Measurements from ENCODE around the gene OGFR.

OGFR gene

DNA sequence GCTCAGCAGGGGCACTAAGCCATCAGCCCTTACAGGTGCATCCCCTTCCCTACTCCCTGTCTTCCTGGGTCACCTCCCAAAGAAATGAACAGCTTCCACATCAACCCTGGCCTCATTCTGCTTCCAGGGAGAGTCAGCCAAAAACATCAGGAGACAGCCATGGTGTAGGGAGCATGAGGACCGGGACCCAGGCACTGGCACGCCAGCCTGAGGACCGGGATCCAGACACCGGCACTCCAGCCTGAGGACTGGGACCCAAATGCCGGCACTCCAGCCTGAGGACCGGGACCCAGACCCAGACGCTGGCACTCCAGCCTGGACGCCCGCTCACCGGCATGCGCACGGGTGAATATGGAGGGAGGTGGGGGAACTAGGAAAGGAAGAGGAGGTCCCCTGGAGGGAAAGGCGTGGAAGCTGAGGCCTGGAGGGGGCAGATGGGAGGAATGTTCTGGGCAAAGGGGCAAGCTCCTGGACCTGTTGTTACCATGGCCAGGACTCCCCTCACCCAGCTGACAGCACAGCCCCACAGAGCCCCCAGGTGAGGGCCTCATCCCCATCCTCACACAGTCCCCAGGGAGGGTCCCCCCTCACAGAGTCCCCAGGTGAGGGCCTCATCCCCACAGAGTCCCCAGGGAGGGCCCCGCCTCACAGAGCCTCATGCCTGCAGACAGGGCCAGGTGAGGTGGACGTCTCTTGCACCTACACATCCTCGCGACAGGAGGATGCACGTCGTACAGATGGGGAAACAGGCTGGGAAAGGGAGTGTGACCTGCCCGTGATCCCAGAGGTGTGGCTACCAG is 34.3 kb upstream of the OGFR start:
- DNase-seq, result no peak

DNA sequence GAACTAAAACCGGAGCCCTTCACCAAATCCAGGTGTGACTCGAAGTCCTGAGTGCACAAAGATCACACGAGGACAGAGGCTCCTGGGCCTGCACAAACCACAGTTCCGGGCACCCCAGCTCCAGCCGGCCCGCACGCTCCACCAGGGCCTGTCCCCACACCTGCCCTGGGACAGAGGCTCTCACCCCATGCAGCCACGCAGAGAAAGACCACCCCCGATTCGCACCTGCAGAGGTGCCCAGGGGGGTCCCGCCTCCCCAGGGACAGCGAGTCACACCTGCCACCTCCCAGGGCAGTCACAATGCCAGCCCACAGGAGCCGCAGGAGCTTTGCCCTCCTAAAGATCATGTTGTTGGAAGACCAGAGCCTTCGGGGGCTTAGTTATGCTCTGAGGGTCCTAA is 33.7 kb upstream of the OGFR start:
- DNase-seq, result no peak

DNA sequence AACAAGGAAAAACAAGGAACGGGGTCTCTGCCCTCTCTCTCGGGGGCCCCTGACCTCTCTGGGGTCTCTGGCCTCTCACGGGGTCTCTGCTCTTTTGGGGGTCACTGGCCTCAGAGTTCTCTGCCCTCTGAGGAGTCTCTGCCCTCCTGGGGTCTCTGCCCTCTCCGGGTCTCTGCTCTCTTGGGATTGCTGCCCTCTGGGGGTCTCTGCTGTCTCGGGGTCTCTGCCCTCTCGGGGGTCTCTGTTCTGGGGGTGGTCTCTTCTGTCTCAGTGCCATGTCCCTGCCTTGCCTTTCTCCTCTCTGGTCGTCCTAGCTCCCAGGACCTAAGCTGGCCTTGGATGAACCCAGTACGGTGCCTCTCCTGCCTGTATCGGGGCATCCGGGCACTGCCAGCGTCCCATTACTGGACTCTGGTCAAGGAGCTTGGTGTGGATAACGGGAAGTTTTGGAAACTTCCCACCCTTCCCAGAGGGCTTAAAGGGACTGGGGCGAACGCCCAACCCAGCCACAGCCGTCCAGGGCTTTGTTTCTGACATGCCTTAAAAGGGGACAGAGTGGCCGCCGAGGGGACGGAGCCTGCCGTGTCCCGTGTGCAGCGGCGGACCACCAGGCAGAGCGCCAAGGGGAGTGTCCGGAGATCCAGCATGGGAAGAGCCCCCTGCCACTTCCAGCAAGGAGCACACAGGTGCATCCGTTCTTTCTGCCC is 33.1 kb upstream of the OGFR start:
- DNase-seq, result no peak

DNA sequence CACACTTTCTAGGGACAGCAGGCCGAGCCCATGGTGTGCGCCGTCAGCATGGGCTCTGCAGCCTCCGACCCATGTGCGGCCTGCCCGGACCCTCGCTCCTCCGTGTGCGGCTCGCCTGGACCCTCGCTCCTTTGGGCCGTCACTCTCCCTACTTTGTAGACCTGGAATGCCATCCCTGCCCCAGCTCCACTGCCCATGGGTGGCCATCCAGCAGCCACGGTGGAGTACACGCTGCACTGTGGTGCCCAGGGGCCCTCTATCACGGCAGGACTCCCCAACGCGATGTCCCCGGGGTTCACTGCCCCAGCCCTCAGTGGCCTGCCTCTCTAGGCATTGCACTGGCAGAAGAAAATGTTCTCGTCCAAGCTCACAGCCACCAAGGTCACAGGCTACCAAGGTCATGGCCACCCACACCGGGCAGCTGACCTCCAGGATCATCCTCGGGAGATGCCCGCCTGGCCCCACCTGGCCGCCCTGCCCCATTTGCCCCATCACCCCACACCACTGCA is 32.5 kb upstream of the OGFR start:
- DNase-seq, result no peak

DNA sequence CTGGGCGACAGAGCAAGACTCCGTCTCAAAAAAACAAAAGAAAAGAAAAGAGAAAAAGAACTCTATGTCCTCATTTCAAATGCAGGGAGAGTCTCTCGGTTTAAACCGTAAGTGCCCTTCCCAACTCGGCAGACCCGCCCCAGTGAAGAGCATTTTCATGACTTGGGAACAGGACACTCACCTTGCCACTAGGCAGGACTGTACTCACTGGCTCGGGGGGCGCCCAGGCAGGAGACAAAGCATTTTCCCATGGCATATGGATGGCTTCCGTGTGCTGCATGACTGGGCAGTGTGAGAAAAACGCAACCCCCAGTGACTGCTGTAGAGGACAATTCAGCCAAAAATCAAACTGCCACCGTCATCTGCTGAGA is 32.0 kb upstream of the OGFR start:
- no peak for DNase-seq

DNA sequence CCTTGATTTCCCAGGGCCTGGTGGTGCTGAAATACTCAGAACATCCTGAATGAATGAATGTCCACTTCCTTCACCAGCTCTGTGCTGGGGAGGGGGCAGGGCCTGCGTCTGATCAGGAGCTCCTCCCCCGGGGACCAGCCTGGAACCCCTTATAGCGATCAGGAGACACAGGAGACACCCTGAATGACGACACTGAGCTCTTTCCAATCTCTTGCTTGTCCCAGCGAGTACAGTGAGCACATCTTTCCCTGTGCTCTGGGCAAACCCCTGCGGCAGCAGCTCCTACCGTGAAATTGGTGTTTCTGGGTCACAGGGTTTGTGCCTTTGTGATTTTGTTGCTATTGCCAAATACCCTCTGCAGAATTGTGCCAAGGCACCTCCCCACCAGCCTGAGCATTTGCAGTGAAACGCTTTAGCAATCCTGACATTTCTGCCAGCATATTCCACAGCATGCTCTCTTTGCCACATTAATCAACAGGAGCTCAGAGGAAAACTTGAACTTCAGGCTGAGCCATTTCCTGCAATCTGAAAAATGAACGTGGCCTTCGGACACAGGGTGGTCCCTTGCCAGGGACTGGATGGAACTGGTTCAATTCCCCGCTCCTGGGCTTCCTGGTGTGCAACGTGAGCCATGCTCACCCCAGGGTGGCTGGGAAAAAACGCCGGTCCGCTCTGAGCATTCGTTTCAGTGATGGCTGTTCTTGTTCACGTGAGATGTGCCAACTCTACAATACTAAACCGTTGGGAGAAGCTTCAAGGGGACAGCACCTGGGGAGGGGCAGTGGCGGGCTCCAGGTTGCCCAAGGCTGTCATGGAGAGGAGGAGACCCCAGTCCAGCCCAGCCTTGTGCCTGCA is 31.4 kb upstream of the OGFR start:
- DNase-seq, result no peak

DNA sequence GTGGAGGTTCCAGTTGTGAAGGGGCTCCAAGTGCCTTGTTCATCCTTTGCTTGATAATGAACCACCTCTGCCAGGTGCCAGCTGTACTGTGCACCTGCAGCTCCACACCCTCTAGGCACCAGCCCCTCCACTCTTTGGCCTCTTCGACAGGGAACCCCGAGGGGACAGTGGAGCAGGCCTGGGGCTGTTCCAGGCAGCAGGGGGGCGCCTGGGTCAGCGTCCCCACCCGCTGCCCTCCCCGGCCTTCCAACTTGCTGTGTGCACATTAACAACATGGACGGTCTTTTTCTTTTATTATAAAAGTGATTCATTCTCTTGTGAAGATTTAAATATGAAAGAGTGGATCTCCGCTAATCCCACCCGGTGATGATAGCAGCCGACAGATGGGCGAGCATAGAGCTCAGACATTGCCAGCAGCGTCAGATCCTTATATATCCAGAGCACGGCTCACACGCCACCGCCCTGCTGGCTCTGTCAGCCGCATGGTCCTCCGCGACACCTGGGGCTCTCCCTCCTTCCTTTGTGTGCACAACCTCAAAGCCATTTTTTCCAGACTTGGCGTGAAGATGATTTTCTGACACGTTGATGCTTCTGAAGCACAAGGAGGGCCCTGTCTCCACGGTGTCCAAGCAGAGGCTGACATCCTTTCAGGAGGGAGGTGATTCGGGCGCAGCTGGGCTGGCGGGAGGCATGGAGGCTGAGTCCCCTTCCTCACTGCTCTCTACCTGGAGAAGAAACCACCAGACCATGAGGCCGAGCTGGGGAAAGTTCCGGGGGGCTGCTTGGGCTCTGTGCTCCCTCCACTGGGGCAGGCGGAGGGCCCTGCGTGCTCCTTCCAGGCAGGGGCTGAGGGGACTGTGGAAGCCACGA is 30.6 kb upstream of the OGFR start:
- DNase-seq, result no peak

DNA sequence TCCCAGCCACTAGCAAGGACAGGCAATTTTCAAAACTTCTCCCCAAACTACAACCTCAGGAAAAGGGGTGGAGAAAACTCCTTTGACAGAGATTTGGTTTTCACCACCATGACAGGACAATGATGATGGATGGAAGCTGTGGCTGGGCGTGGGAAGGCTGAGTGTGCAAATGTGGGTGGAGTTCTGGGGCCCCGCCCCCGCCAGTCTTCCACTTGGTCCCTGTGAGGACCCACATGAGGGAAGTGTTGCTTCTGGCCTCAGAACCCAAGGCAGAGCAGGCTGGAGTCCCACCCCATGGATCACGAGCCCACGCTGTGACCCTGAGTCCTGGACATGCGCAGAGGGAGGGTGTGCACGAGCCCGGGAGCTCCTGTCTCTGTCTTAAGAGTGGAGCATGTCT is 29.9 kb upstream of the OGFR start:
- no peak for DNase-seq

DNA sequence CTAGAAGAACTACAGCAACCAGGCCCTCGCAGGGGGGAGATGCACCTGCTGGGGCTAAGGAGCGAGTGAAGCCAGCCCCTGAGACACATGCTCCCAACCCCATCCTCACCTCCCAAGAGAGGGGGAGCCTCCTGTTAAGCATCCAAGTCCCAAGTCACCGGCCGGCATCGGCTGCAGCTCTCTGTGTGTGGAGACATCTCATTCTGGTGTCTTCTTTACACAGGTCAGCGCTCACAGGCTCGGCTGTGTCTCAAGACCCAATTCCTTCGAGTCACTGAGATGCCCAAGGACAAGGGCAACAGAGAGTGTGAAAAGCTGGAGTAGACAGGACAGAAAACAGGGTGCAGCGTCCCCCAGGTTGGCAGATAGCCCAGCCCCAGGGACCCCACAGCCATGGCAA is 29.4 kb upstream of the OGFR start:
- DNase-seq, result no peak

DNA sequence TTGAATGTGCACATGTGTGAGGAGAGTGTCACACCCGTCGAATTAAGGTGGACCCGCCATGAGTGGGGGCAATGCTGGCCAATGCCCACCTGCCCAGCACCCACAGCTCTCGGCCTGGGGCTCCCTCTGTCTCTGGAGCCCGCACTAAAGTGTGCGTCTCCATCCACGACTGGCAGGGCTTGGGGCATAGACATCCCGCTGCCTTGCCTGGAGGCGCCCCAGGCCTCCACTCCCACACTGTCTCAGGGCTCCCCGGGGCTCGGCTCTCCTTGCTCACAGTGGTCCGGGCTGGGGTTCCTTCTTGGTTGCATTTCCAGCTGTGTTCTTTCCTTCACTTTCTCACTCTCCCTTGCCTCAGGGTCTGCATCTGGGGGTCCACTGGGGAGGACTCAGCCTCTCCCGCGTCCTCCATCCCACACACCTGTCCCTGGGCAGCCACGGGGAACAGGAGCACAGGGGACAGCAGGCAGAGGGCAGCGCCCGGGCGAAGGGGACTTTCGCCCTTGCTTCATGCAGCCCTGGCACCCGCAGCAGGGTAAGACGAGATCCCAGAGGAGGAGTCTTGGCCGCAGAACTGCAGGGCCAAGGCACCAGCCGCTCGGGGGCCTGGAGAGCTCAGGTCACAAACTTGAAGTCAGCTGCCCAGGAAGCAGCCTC is 28.5 kb upstream of the OGFR start:
- no peak for DNase-seq

DNA sequence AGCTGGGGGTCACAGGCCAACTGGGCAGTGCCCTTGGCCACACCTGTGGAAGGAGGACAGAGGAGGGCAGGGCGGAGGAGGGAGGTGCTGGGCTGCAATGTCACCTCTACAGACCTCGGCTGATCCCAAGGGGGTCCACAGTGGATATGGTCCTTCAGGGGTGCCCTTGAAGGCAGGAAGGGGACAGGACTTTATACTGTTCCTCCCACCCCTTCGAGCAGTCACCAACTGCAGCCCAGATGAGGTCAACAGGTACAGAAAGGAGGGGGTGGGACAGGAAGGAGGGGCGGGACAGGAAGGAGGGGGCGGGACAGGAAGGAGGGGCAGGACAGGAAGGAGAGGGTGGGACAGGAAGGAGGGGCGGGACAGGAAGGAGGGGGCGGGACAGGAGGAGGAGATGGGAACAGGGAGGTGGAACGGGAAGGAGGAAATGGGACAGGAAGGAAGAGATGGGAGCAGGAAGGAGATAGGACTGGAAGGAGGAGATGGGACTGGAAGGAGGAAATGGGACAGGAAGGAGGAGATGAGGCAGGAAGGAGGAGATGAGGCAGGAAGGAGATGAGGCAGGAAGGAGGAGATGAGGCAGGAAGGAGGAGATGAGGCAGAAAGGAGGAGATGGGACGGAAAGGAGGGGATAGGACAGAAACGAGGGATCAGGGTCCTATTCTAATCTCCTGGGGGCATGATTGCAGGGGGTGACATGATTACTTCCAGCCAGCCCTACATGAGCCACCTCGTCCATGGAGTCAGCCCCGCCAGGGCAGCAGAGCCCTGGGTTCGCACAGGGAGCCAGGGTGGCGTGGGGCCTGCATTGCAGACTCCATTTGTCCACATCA is 27.7 kb upstream of the OGFR start:
- no peak for DNase-seq

DNA sequence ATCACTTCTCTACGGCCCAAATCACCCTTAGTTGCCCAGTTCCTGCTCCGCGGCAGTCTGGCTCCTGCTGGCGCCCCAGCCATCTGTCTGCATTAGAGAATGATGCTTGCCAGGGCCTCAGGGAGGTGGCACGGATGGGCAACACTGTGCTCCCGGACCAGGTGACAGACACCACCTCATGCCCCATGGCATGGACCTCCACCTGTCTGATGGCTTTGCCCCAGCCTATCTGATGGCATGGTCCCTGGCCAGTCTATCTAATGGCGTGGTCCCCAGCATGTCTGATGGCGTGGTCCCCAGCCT is 27.2 kb upstream of the OGFR start:
- no peak for DNase-seq

DNA sequence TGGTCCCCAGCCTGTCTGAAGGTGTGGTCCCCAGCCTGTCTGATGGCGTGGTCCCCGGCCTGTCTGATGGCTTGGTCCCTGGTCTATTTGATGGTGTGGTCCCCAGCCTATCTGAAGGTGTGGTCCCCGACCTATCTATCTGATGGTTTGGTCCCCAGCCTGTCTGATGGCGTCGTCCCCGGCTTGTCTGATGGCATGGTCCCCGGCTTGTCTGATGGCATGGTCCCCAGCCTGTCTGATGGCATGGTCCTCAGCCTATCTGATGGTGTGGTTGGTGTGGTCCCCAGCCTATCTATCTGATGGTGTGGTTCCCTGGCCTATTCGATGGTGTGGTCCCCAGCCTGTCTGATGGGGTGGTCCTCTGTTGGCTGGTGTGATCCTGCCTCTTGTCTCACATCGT is 26.6 kb upstream of the OGFR start:
- no peak for DNase-seq

DNA sequence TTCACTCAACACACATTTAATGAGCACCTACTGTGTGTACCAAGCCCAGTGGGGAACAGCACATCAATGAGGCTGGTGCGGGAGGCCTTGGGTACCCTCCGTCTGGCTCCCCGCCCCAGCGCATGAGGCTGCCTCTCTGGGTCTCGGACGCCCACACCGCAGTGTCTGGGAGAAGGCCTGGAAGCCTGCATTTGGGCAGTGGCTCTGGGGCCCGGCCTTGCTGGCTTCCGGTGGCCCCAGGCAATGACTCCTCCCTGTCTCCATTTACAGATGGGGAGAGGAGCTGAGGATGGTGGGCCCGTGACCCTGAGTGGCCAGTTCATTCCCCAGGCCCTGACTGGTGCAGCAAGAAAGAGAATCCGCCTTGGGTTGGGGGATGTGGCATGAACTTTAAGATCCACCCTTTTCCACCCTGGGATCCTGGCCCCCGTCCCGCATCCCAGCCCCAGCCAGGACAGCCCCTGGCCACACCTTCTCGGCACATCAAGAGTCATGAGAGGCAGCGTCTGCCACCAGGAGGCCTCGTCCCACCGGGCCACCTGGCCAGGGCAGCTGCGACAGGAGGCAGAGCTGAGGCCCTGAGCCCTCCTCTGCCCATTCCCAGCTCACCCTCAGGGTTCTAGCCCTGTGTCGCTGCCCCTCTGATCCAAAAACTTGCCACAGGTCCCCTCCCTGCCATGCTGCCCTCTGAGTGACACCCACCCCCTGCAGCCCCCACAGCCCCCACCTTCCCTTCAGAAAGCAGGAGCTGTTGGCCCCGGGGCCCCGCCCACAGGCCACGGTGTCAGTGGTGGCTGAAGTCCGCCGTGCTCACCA is 25.8 kb upstream of the OGFR start:
- no peak for DNase-seq

DNA sequence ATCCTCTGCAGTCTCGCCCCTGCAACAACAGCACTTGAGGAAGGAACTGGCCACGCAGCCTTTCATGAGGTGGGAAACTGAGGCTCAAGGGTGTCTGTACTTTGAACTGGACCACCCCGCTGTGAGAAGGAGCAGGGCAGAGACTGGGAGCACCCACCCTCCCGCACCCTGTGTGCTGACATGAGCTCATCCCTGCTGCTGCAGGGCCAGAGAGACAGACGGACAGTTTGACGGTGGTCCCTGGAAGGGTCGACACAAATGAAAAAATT is 25.3 kb upstream of the OGFR start:
- no peak for DNase-seq

DNA sequence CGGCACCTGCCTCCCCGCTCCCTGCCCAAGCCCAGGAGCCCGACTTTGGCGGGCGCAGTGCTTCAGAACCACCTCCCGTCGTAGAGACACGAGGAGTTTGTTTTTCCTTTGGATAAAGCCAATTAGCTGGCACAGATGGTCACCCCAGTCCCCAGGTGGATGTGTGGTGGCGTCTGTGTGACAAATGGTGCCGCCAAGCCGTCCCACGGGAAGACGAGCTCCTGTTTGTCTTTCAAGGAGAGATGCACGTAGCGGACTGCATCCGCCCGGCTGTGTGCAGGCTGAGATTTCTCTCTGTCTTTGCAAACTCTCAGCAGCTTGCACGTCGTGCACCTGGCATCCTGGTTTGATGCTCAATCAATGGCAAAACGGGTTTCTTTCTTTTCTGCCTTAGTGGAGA is 24.4 kb upstream of the OGFR start:
- no peak for DNase-seq

DNA sequence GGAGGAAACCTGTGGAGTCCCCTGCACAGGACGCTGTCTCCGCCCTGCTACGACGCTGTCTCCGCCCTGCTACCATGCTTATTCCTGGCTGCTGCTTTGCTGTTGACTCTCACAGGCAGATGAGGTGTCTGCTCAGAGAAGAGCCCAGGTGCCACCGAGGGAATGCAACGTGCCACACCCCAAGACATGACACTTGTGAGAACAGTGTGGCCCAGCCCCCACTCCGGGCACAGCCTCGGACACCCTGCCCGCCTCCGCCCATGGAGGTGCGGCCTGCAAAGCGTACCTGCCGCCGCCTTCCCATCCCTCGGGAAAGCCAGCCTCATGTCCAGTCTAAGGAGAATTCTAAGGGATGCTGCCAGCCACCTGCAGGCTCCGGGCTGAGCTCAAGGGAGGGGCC is 23.9 kb upstream of the OGFR start:
- DNase-seq, result no peak

DNA sequence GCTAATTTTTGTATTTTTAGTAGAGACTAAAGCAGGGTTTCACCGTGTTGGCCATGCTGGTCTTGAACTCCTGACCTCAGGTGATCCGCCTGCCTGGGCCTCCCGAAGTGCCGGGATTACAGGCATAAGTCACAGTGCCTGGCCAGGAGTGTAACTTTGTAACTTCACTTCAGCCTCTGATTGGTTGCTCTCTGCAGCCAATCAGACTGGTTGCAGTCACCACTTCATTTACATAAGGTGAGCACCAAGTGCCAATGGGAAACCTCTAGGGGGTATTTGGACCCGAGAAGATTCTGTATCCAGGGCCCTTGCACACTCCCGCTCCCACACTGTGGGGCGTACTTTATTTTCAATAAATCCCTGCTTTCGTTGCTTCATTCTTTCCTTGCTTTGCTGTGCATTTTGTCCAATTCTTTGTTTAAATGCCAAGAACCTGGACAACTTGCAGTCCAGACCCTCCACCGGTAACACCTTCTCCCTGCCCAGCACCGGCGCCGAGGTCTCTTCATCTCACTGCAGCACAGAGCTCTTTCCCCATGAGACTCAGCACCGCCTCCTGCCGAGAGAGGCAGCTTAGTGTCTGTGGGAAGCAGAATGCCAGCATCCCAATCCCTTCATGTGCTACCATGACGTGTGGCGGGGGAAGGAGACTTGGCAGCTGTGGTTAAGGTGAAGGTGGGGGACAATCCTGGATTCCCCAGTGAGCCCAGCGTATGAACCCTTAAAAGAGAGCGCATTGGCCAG is 22.3 kb upstream of the OGFR start:
- no peak for DNase-seq

DNA sequence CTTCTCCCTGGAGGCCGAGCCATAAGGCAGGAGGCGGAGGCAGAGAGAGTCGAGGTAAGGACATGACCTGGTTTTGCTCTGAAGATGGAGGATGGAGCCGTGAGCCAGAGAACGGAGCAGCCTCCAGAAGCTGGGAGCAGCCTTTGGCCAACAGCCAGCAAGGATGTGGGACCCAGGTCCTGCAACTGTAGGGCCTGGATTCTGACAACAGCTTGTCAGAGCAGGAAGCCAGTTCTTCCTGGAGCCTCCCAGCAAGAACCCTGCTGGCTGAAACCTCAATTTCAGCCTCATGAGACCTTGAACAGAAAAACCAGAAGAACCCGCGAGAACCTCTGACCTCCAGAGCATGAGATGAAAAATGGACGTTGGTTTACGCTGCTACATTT is 21.7 kb upstream of the OGFR start:
- DNase-seq, result no peak

DNA sequence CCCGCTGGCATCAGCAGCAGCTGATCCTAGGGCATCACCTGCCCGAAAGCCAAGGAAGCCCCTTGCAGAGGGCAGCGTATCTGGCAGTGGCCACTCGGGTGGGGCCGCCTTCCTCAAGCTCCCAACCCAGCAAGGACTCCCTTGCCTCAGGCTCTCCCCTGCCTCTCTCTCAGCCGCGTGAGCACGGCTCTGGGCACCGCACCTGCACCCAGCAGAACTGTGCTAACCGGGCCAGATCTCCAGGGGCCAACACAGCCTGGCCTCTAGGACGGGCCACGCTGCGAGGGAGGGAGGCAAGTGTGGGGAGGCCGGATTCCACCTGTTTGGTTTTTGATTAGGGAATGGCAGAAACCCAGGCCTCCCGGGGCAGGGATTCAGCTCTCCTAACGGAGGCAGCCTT is 20.1 kb upstream of the OGFR start:
- DNase-seq, result no peak

All from right forelimb (tissue), 1 donor.